ENCODE measurements around the gene MRRF.

DNA sequence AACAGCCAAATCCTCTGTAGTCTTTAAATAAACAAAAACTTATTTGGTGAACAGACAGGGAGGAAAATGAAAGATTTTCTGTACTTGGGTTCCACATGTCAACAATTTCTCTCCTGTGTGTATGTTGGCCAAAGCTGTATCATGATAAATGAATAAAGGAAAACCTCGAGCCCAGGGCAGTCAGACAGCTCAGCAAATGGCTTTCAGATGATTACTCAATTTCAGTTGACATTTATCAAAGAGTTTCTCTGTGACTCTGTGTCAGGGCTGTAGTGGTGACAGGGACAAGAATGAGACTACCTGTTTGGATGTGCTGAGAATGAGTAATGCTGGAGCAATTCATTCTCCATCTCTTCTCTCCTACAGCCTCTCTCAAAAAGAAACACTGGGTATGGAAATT, 60.4 kb downstream of the MRRF start:
- TF ChIP-seq POLR2A (IDR thresholded peaks at IDR 0.05), result no peak
- no peak for TF ChIP-seq CTCF (IDR thresholded peaks at IDR 0.05)

Measured in uterus (tissue), 2 donors.